ENCODE measurements around the gene POLE.

DNA sequence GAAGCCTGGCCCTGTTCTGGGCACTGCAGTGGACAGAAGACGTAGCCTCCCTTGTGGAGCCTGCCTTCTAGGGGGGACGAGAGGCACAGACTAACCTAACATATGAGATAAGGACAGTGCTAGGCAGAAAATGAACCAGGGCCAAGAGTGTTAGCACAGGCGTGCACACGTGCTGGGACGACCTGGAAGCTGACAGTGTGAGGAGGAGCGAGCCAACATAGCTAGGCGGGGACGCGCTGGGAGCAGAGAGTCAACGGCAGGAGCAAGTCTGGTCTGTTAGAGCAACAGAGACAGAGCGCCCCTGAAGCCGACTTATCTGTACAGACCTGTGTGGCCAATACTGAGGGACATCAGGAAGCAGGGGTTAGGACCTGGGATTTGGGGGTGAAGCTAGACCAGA, 8.3 kb upstream of the POLE start:
- TF ChIP-seq POLR2AphosphoS5 (IDR thresholded peaks at IDR 0.05; ENCODE audit: borderline replicate concordance, low read depth, low read length) (no peak), EZH2 (IDR thresholded peaks at IDR 0.05) (no peak)

Data from SK-N-MC (cell line).